ENCODE results near the gene KRT23.

- TF ChIP-seq, protein P1, sequence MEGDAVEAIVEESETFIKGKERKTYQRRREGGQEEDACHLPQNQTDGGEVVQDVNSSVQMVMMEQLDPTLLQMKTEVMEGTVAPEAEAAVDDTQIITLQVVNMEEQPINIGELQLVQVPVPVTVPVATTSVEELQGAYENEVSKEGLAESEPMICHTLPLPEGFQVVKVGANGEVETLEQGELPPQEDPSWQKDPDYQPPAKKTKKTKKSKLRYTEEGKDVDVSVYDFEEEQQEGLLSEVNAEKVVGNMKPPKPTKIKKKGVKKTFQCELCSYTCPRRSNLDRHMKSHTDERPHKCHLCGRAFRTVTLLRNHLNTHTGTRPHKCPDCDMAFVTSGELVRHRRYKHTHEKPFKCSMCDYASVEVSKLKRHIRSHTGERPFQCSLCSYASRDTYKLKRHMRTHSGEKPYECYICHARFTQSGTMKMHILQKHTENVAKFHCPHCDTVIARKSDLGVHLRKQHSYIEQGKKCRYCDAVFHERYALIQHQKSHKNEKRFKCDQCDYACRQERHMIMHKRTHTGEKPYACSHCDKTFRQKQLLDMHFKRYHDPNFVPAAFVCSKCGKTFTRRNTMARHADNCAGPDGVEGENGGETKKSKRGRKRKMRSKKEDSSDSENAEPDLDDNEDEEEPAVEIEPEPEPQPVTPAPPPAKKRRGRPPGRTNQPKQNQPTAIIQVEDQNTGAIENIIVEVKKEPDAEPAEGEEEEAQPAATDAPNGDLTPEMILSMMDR (IDR thresholded peaks at IDR 0.05): no peak
- no peak for TF ChIP-seq POLR2A (IDR thresholded peaks at IDR 0.05)
Measured at GRCh38 chr17:40883031-40883430, 54.4 kb downstream of the KRT23 start.
